GM12873 (cell line): ENCODE measurements around the gene HPD.
A peak's percentile ranks its signal among the peaks of the same experiment; 100 is the strongest.

Experiments
- CTCF ChIP-seq: IDR thresholded peaks from 2 replicates; pipeline ENCODE4 v1.5.1; 2012; ENCODE audit warnings: low read depth, mild to moderate bottlenecking, moderate library complexity, low read length, control low read depth; ENCODE audit not compliant: insufficient read depth; ENCODE audit errors: missing control alignments

The HPD gene

GRCh38 chr12:121858662-121859572 lies at the start of gene HPD:
TSS of gene HPD (minus strand) at chr12:121858859. CDS start at chr12:121858823, 36 bp downstream.
- no peak for TF ChIP-seq CTCF

GRCh38 chr12:121905746-121906145 lies 47.1 kb upstream of the HPD start:
- no peak for TF ChIP-seq CTCF

- TF ChIP-seq CTCF: no peak
These were observed 44.5 kb upstream of the HPD start for GRCh38 chr12:121903202-121903601.

GRCh38 chr12:121899590-121899989 lies 40.9 kb upstream of the HPD start:
- no peak for TF ChIP-seq CTCF

GRCh38 chr12:121898287-121898686 lies 39.6 kb upstream of the HPD start:
- no peak for TF ChIP-seq CTCF

- peak; percentile 37 for TF ChIP-seq CTCF
These were observed 36.0 kb upstream of the HPD start for GRCh38 chr12:121894633-121895032.

GRCh38 chr12:121893961-121894460 lies 35.4 kb upstream of the HPD start:
- no peak for TF ChIP-seq CTCF
